ENCODE results near the gene CNTD1. TPM values are rescaled to one million over a fixed set of nuclear protein-coding genes. Genes with fewer than 3 reads are reported as not detected.

CNTD1 gene
- total RNA-seq, 6 experiments from 2014 or later, result 0.19 TPM; not detected in 5

GRCh38 chr17:42754782-42755181, 43.9 kb upstream of the CNTD1 start:
- H3K9me3 Mint-ChIP-seq, result no peaks in the 10 kb centered on the region
- no peak for DNase-seq
- no peaks in the 10 kb centered on the region for H3K4me1 Mint-ChIP-seq (ENCODE audit: low read depth)
- no peaks in the 10 kb centered on the region for H3K36me3 Mint-ChIP-seq (ENCODE audit: low read depth)
- TF ChIP-seq, protein P1, sequence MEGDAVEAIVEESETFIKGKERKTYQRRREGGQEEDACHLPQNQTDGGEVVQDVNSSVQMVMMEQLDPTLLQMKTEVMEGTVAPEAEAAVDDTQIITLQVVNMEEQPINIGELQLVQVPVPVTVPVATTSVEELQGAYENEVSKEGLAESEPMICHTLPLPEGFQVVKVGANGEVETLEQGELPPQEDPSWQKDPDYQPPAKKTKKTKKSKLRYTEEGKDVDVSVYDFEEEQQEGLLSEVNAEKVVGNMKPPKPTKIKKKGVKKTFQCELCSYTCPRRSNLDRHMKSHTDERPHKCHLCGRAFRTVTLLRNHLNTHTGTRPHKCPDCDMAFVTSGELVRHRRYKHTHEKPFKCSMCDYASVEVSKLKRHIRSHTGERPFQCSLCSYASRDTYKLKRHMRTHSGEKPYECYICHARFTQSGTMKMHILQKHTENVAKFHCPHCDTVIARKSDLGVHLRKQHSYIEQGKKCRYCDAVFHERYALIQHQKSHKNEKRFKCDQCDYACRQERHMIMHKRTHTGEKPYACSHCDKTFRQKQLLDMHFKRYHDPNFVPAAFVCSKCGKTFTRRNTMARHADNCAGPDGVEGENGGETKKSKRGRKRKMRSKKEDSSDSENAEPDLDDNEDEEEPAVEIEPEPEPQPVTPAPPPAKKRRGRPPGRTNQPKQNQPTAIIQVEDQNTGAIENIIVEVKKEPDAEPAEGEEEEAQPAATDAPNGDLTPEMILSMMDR (IDR thresholded peaks at IDR 0.05), result no peak
- no peak overlapping the region for H3K27ac Mint-ChIP-seq
- H3K27me3 Mint-ChIP-seq (ENCODE audit: insufficient read depth), result peaks cover 39% of the 10 kb centered on the region
- H3K4me3 Mint-ChIP-seq, result no peak overlapping the region

DNA sequence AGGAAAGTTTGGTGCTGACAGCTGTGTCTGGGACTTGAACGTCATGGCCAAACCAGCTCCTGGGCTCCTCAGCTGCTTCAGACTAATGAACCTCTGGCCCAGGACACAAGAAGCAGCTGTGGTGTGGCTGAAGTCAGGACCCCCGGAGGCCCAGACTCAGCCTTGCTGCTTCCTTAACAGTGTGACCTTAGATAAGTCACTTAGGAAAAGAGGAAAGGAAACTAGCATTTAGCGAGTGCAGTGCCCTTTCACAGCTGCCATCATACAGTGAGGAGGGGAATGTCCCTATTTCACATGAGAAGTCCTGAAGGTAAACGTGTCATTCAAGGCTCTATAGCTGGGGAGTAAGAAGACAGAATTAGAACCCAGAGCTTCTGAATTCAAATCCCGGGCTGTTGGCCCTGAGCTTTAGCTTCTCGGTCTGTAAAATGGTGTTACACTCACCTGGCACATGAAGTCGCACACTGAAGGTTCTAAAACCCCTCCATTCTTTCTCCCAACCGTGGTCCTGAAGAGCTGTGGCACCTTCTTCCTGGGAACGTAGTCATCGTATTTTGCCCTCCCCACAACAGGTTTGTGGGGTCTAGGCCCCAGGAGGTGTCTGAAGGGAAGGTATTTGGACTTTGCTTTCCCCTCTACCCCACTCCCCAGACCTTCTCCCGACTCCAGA, 38.5 kb upstream of the CNTD1 start:
- Mint-ChIP-seq H3K9me3 (no peaks in the 10 kb centered on the region), H3K36me3 (ENCODE audit: low read depth) (no peaks in the 10 kb centered on the region), H3K4me3 (peak overlapping the region; percentile 45; the same call in 1 of the 2 replicates), H3K4me1 (ENCODE audit: low read depth) (peaks cover 8% of the 10 kb centered on the region), H3K27ac (no peak overlapping the region), H3K27me3 (ENCODE audit: insufficient read depth) (peaks cover 26% of the 10 kb centered on the region)
- DNase-seq, result no peak
- TF ChIP-seq, protein P1 (IDR thresholded peaks at IDR 0.05), result no peak

GRCh38 chr17:42760652-42761581, 37.7 kb upstream of the CNTD1 start, which contains the start of gene RAMP2:
TSS of gene RAMP2 (plus strand) at chr17:42761227. CDS start at chr17:42761262, 35 bp downstream.
- H3K36me3 Mint-ChIP-seq (ENCODE audit: low read depth), result no peaks in the 10 kb centered on the region
- TF ChIP-seq, protein P1 (IDR thresholded peaks at IDR 0.05), result peak; percentile 12; the same call in 1 of the 2 replicates
- peaks cover 21% of the 10 kb centered on the region for H3K27me3 Mint-ChIP-seq (ENCODE audit: insufficient read depth)
- no peak within 1 kb of the TSS for H3K27ac Mint-ChIP-seq
- H3K9me3 Mint-ChIP-seq, result no peaks in the 10 kb centered on the region
- peaks cover 8% of the 10 kb centered on the region for H3K4me1 Mint-ChIP-seq (ENCODE audit: low read depth)
- H3K4me3 Mint-ChIP-seq, result peak within 1 kb of the TSS; percentile 45
- DNase-seq, result no peak

GRCh38 chr17:42761638-42762037, 37.0 kb upstream of the CNTD1 start:
- Mint-ChIP-seq H3K4me3 (peak overlapping the region; percentile 24; the same call in 1 of the 2 replicates), H3K36me3 (ENCODE audit: low read depth) (no peaks in the 10 kb centered on the region), H3K27ac (no peak overlapping the region), H3K9me3 (no peaks in the 10 kb centered on the region), H3K4me1 (ENCODE audit: low read depth) (peaks cover 8% of the 10 kb centered on the region), H3K27me3 (ENCODE audit: insufficient read depth) (peaks cover 16% of the 10 kb centered on the region)
- DNase-seq, result no peak
- TF ChIP-seq, protein P1 (IDR thresholded peaks at IDR 0.05), result no peak

DNA sequence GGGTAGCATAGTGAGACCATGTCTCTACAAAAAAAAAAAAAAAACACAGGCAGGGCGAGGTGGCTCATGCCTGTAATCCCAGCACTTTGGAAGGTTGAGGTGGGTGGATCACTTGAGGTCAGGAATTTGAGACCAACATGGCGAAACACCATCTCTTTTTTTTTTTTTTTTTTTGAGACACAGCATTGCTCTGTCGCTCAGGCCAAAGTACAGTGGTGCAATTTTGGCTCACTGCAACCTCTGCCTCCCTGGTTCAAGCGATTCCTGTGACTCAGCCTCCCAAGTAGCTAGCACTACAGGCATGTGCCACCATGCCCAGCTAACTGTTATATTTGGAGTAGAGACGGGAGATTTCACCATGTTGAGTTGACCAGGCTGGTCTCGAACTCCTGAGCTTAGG, 32.5 kb upstream of the CNTD1 start:
- DNase-seq, result no peak
- no peaks in the 10 kb centered on the region for H3K9me3 Mint-ChIP-seq
- H3K27ac Mint-ChIP-seq, result no peak overlapping the region
- H3K27me3 Mint-ChIP-seq (ENCODE audit: insufficient read depth), result peaks cover 5% of the 10 kb centered on the region; the same call in 1 of the 2 replicates
- H3K4me1 Mint-ChIP-seq (ENCODE audit: low read depth), result peaks cover 16% of the 10 kb centered on the region
- H3K36me3 Mint-ChIP-seq (ENCODE audit: low read depth), result no peaks in the 10 kb centered on the region
- TF ChIP-seq, protein P1 (IDR thresholded peaks at IDR 0.05), result no peak
- H3K4me3 Mint-ChIP-seq, result no peak overlapping the region

All from HFFc6 (cell line).